ENCODE results near the gene DSTN.

The DSTN gene

DNA sequence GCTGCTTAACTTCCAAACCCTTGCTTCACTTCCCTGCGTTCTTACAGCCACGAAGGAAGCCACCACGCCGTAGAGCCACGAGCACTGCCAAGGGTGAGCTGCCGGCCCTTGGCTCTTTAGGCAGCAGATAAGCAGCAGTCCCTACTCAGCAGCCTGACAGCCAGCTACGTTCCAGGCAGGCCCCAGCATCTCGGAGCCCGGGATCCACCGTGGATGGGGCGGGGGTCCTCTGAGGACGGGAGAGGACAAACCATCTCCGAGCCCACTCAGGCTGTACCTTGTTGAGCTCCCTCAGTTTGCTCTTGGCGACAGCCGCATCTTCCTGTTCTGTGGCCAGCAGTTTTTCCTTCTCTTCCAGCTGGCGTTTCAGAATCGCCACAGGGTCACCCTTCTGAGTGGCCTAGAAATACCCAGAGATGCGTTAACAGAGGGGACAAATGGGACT lies 71.7 kb downstream of the DSTN start:
- TF ChIP-seq, protein P1, sequence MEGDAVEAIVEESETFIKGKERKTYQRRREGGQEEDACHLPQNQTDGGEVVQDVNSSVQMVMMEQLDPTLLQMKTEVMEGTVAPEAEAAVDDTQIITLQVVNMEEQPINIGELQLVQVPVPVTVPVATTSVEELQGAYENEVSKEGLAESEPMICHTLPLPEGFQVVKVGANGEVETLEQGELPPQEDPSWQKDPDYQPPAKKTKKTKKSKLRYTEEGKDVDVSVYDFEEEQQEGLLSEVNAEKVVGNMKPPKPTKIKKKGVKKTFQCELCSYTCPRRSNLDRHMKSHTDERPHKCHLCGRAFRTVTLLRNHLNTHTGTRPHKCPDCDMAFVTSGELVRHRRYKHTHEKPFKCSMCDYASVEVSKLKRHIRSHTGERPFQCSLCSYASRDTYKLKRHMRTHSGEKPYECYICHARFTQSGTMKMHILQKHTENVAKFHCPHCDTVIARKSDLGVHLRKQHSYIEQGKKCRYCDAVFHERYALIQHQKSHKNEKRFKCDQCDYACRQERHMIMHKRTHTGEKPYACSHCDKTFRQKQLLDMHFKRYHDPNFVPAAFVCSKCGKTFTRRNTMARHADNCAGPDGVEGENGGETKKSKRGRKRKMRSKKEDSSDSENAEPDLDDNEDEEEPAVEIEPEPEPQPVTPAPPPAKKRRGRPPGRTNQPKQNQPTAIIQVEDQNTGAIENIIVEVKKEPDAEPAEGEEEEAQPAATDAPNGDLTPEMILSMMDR (IDR thresholded peaks at IDR 0.05; ENCODE audit: control insufficient read depth, extremely low read depth, insufficient read depth): no peak
- no peak for DNase-seq (ENCODE audit: low read depth)
- no peak overlapping the region for H3K4me3 ChIP-seq (ENCODE audit: low read depth, low read length)

DNA sequence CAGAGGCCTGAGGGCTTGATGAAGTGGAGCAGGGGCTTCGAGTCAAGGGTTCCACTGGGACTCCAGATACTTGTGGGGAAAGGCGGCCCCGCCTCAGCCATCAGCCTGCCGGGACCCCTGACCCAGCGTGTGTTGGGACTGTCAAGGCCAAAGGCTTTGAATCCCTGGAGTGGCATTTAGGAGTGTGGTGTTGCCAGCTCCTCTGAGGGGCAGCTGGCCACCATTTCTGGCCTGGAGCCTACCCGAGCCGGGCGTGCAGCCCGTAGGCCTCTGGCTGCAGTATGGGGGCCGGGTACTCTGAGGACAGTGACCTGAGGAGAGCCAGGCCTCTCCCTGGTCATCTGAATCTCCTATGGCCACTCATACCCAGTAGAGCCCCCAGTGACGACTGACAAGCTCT lies 72.1 kb downstream of the DSTN start:
- H3K4me3 ChIP-seq (ENCODE audit: low read depth, low read length): no peak overlapping the region
- DNase-seq (ENCODE audit: low read depth): no peak
- TF ChIP-seq, protein P1 (IDR thresholded peaks at IDR 0.05; ENCODE audit: control insufficient read depth, extremely low read depth, insufficient read depth): no peak

DNA sequence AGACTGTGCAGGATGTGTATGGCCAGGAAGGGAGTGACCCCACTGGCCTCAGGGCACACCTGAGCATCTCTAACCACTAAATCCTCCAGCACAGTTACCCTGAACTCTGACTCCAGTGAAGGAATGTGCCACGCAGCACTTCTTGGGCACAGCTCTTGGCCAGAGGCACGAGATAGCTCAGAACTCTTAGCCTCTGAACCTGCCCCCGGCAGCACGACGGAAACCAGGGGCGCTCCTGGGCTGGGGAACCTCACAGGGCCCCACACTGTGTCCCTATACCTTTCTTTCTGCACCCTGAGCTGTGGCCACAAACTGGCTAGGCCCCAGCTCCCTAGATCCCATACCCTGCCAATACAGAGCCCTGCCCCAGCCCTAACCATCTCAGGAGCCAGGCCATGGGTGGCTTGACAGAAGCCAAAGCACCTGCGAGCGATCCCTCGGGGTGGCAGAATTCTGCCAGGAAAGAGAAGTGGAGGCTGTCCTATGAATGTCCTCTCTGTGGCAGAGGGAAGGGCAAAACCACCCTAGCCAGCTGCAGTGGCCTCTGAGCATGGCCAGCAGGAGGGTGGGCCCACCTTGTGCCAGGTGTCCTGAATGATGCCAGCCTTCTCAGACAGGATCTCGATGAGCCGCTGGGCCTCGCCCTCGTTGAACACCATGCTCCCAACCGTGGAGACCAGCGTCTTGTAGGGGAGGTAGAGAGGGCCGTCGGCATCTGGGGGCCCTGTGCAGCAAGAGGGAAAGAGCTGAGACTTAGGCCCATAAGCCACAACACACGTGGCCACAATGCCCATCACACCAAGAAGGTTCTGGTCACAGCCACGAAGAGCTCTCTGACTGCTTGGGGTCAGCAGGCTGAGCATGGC lies 72.8 kb downstream of the DSTN start:
- TF ChIP-seq, protein P1 (IDR thresholded peaks at IDR 0.05; ENCODE audit: control insufficient read depth, extremely low read depth, insufficient read depth): no peak
- DNase-seq (ENCODE audit: low read depth): no peak
- H3K4me3 ChIP-seq (ENCODE audit: low read depth, low read length): no peak overlapping the region

DNA sequence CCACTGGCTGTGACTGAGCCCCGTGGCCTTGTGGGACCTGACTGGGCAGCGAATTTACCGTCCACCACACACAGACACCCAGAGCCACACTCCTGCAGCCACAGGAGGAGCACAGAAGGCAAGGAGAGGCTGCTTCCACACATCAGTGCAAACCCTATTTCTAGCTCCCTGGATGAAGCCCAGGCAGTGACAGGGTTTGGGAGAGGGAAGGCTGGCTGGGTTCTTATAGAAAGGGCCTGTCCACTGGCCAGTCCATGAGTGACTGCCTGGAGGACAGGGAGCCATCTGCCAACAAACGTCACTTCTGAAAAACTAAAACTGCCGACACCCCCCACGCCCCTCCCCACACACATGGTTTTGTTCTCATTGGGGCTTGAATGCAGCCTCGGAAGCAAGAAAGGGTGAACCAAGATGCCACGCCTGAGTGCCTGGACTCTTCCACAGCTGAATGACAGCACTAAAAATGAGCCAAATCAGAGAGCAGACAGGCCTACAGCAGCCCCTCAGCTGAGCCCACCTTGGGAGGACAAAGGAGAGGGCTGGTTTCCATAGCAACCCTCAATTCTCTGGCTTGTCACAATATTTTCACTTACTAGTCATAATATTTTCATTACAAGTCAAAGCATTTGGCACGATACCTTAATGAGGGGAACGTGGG lies 73.8 kb downstream of the DSTN start:
- no peak overlapping the region for H3K4me3 ChIP-seq (ENCODE audit: low read depth, low read length)
- no peak for DNase-seq (ENCODE audit: low read depth)
- TF ChIP-seq, protein P1 (IDR thresholded peaks at IDR 0.05; ENCODE audit: control insufficient read depth, extremely low read depth, insufficient read depth): no peak

DNA sequence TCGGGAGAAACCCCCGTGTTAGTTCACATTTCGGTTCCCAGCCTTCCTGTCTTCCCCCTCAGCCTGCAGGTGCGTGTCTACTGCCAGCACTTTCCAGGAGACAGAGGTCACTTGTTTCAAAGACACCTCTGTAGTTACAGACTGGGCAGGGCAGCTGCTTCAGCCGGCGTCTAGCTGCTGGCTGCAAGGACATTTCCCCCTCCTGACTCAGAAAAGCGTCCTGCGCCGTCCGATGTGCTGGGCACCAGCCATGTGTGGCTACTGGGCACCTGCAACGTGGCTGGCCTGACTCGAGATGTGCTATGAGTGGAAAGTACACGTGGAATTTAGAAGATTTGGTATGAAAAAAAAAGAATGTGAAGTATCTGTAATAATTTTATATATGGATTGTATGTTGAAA lies 74.6 kb downstream of the DSTN start:
- H3K4me3 ChIP-seq (ENCODE audit: low read depth, low read length): no peak overlapping the region
- no peak for DNase-seq (ENCODE audit: low read depth)
- TF ChIP-seq, protein P1 (IDR thresholded peaks at IDR 0.05; ENCODE audit: control insufficient read depth, extremely low read depth, insufficient read depth): no peak

DNA sequence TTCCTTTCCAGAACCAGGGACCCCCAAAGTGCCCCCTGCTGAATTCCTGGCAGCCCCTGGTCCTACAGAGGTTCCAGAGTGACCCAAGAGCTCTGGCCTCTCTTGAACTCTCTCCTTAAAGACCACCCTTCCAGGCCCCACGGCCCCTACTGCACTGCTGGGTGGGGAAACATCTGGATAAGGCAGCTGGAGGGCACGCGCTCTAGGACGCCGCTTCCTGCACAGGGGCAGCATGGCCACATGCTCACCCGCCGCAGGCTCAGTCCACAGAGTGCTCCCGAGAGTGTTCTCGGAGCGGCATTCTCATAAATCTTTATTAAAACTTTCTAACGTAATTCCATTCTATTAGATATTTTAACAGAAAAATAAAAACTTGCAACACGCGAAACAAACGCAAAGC lies 75.1 kb downstream of the DSTN start:
- TF ChIP-seq, protein P1 (IDR thresholded peaks at IDR 0.05; ENCODE audit: control insufficient read depth, extremely low read depth, insufficient read depth): no peak
- no peak overlapping the region for H3K4me3 ChIP-seq (ENCODE audit: low read depth, low read length)
- no peak for DNase-seq (ENCODE audit: low read depth)
